ENCODE measurements around the gene CEP128.

Gene CEP128

DNA sequence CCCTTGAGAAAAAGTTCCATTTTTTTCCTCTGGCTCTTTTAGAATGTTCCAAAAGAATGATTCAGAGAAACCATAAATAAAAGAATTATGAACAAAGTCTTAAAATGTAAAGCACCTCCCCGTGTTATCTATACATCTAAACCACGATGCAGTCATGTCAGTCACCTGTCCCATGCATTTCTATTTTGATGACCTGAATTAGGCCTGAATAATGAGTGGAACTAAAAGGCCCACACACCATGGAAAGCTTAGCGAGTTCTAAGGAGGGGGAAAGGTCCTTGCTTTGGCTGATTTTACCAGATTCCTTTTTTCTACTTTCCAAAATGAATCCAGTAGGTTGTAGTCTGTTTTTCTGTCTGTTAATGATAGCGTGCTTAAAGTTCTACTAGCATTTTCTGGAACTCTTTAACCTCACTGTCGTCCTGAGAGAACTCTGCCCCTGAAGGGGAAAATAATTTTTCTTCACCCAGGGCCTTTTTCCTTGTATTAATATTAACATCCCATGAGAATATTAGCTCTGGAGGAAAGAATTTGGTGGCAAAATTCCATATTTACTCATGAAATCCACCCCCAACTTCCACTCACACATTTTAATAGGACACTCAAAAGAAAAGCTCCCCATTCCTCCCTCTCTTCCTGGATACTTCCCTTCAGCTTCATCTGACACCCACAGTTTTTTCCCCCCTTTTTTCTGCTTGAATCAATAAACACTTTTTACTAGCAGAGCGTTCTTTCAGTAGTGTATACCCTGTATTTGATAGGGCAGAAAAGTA lies 464.0 kb downstream of the CEP128 start:
- H3K4me3 ChIP-seq (ENCODE audit: low read length): no peak overlapping the region
- H3K79me2 ChIP-seq (ENCODE audit: low read length): no peaks in the 10 kb centered on the region
- no peak overlapping the region for H2AFZ ChIP-seq (ENCODE audit: low read depth, low read length)
- H4K20me1 ChIP-seq (ENCODE audit: insufficient read depth, low read length): no peaks in the 10 kb centered on the region
- no peaks in the 10 kb centered on the region for H3K9me3 ChIP-seq (ENCODE audit: insufficient read depth, low read length)
- peaks cover 4% of the 10 kb centered on the region for H3K36me3 ChIP-seq (replicated peaks; ENCODE audit: low read depth, low read length)
- TF ChIP-seq, protein P1, sequence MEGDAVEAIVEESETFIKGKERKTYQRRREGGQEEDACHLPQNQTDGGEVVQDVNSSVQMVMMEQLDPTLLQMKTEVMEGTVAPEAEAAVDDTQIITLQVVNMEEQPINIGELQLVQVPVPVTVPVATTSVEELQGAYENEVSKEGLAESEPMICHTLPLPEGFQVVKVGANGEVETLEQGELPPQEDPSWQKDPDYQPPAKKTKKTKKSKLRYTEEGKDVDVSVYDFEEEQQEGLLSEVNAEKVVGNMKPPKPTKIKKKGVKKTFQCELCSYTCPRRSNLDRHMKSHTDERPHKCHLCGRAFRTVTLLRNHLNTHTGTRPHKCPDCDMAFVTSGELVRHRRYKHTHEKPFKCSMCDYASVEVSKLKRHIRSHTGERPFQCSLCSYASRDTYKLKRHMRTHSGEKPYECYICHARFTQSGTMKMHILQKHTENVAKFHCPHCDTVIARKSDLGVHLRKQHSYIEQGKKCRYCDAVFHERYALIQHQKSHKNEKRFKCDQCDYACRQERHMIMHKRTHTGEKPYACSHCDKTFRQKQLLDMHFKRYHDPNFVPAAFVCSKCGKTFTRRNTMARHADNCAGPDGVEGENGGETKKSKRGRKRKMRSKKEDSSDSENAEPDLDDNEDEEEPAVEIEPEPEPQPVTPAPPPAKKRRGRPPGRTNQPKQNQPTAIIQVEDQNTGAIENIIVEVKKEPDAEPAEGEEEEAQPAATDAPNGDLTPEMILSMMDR (IDR thresholded peaks at IDR 0.05; ENCODE audit: low read depth, low read length): no peak
- TF ChIP-seq EZH2phosphoT487 (IDR thresholded peaks at IDR 0.05; ENCODE audit: low read depth): no peak
- no peak overlapping the region for H3K4me2 ChIP-seq (ENCODE audit: low read length)
- H3K27me3 ChIP-seq (ENCODE audit: low read depth, low read length): no peaks in the 10 kb centered on the region
- no peaks in the 10 kb centered on the region for H3K4me1 ChIP-seq (ENCODE audit: low read length)
- no peak overlapping the region for H3K9ac ChIP-seq (ENCODE audit: low read length)
- no peak overlapping the region for H3K27ac ChIP-seq (ENCODE audit: low read length)

DNA sequence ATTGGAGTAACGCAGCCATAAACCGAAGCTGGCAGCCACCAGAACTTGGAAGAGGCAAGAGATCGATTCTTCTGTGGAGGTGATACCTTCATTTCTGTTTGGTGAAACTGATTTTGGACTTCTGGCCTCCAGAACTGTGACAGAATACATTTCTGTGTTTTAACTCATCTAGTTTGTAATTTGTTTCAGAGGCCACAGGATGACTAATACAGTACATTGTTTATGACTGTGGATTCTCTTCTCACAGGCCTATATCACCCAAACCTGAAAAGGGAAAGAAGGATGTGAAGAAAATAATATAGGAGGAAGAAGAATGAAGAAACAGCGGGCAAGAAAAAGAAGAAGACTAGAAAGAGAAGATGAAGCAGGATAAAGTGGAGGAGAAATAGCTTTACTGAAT lies 466.5 kb downstream of the CEP128 start:
- no peak overlapping the region for H2AFZ ChIP-seq (ENCODE audit: low read depth, low read length)
- no peak overlapping the region for H3K9ac ChIP-seq (ENCODE audit: low read length)
- H3K27ac ChIP-seq (ENCODE audit: low read length): no peak overlapping the region
- H3K36me3 ChIP-seq (replicated peaks; ENCODE audit: low read depth, low read length): peaks cover 4% of the 10 kb centered on the region
- no peaks in the 10 kb centered on the region for H3K27me3 ChIP-seq (ENCODE audit: low read depth, low read length)
- TF ChIP-seq, protein P1 (IDR thresholded peaks at IDR 0.05; ENCODE audit: low read depth, low read length): no peak
- TF ChIP-seq EZH2phosphoT487 (IDR thresholded peaks at IDR 0.05; ENCODE audit: low read depth): no peak
- H3K4me2 ChIP-seq (ENCODE audit: low read length): no peak overlapping the region
- H3K4me3 ChIP-seq (ENCODE audit: low read length): no peak overlapping the region
- no peaks in the 10 kb centered on the region for H3K4me1 ChIP-seq (ENCODE audit: low read length)
- no peaks in the 10 kb centered on the region for H3K9me3 ChIP-seq (ENCODE audit: insufficient read depth, low read length)
- H3K79me2 ChIP-seq (ENCODE audit: low read length): no peaks in the 10 kb centered on the region
- no peaks in the 10 kb centered on the region for H4K20me1 ChIP-seq (ENCODE audit: insufficient read depth, low read length)

DNA sequence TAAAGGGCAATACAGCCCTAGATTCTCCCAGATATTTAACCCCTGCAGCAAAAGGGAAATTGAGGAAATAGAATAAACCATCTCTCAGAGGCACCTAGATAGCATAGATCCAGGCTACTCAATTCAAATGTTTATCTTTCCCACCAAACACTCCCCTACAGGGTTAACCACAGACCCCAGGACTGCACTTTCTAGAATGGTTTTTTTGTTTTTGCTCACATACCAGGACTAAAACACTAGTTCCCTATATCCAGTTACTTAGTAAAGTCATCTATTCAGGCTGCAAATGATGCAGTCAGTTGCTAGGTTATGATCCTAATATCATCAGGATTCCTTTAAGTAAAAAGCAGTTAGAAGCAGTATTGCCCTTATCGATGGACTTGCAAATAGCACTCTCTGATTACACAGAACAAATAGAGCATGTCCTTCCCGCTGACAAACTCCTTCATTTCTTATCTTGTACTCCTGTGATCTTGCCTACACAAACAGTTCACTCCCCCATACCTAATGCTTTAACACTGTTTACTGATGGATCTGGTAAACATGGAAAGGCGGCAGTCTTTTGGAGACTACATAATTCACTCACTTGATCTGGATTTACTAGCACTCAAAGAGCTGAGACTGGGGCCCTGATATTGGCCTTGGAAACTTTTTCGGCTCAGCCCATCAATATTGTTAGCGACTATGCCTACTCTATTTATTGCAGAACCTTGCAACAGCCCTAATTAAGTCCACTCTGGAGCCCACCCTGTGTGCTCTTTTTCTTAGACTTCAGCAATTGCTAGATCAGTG lies 473.0 kb downstream of the CEP128 start:
- no peak overlapping the region for H3K9ac ChIP-seq (ENCODE audit: low read length)
- H3K9me3 ChIP-seq (ENCODE audit: insufficient read depth, low read length): no peaks in the 10 kb centered on the region
- no peak overlapping the region for H2AFZ ChIP-seq (ENCODE audit: low read depth, low read length)
- no peaks in the 10 kb centered on the region for H3K36me3 ChIP-seq (replicated peaks; ENCODE audit: low read depth, low read length)
- H4K20me1 ChIP-seq (ENCODE audit: insufficient read depth, low read length): no peaks in the 10 kb centered on the region
- H3K79me2 ChIP-seq (ENCODE audit: low read length): no peaks in the 10 kb centered on the region
- H3K4me2 ChIP-seq (ENCODE audit: low read length): no peak overlapping the region
- H3K4me3 ChIP-seq (ENCODE audit: low read length): no peak overlapping the region
- H3K27ac ChIP-seq (ENCODE audit: low read length): no peak overlapping the region
- TF ChIP-seq, protein P1 (IDR thresholded peaks at IDR 0.05; ENCODE audit: low read depth, low read length): no peak
- TF ChIP-seq EZH2phosphoT487 (IDR thresholded peaks at IDR 0.05; ENCODE audit: low read depth): no peak
- H3K4me1 ChIP-seq (ENCODE audit: low read length): no peaks in the 10 kb centered on the region
- H3K27me3 ChIP-seq (ENCODE audit: low read depth, low read length): no peaks in the 10 kb centered on the region

DNA sequence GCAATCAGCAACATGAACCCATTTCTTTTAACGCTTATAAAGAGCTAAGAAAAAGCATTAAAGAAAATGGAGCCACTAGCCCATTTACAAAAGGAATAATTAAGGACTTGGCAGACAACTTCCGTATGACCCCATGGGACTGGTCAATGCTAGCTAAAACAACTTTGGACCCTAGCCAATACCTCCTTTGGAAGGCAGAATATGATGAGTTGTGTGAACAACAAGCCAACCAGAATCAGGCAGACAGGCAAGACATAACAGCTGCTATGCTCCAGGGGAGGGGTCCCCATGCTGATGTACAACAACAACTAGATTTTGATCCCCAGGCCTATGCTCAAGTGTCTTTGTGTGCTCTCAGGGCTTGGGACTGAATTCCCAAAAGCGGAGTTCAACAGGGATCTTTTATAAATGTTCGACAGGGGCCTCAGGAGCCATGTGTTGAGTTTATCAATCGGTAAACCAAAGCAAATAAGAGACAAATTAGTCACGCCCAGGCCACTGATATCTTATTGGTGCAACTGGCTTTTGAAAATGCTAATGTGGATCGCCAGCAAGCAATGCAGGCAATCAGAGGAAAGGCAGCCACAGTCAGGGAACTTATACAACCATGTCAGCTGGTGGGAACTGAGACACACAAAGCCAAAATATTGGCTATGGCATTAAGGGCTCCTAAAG lies 475.9 kb downstream of the CEP128 start:
- Histone ChIP-seq H4K20me1 (ENCODE audit: insufficient read depth, low read length) (no peaks in the 10 kb centered on the region), H3K4me1 (ENCODE audit: low read length) (no peaks in the 10 kb centered on the region), H3K27me3 (ENCODE audit: low read depth, low read length) (no peaks in the 10 kb centered on the region)

More for the DNA sequence above, 475.9 kb downstream of the CEP128 start:
- Histone ChIP-seq H3K27ac (ENCODE audit: low read length) (no peak overlapping the region), H3K4me3 (ENCODE audit: low read length) (no peak overlapping the region), H3K79me2 (ENCODE audit: low read length) (no peaks in the 10 kb centered on the region), H3K36me3 (replicated peaks; ENCODE audit: low read depth, low read length) (no peaks in the 10 kb centered on the region), H3K4me2 (ENCODE audit: low read length) (no peak overlapping the region), H2AFZ (ENCODE audit: low read depth, low read length) (no peak overlapping the region), H3K9ac (ENCODE audit: low read length) (no peak overlapping the region), H3K9me3 (ENCODE audit: insufficient read depth, low read length) (no peaks in the 10 kb centered on the region)
- TF ChIP-seq, protein P1 (IDR thresholded peaks at IDR 0.05; ENCODE audit: low read depth, low read length): no peak
- no peak for TF ChIP-seq EZH2phosphoT487 (IDR thresholded peaks at IDR 0.05; ENCODE audit: low read depth)
